IPS-11a (cell line): ENCODE results near the gene MRC1.

Experiments used
- H3K4me3 ChIP-seq: one replicate; pipeline ENCODE4 v1.5.1; 2013; ENCODE audit warnings: low read depth, low read length, control low read depth

The MRC1 gene

DNA sequence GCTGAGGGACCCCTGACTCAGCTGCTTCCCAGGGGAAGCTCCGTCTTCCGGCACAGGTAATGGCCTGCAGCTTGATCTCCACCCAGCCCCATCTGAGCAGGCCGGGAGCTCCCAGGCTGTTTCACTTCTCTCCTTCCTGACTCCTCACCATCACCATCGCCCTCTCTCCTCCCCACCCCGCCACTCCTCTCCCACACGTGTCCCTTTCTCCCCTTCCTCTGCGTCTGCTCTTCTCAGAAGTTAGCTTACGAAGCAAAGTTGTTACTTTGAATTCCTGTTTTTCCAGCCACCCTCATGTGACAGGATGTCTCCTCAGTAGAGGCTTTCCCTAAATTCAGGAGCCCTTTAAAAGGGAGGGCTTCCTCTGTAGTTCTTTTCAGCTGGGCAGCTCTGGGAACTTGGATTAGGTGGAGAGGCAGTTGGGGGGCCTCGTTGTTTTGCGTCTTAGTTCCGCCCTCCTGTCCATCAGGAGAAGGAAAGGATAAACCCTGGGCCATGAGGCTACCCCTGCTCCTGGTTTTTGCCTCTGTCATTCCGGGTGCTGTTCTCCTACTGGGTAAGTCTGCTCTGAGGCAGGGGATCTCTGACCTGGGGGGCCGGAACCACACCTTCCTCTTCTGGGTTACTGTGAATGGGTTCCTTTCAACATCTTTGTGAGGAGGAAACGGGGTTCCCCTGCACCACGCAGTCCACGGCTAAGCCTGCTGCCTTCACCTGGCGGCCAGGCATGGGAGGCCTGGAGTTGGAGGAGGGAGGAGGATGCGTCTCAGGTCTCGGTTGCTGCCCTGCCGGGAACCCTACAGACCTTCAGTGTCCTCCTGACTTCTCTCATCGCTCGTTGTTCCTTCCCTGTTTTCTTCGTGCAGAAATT is at the start of gene MRC1:
MRC1 (plus strand) TSS at position 378 of the 871 bp plus-strand sequence; CDS start at position 496, 118 bp downstream.
- H3K4me3 ChIP-seq: no peak within 1 kb of the TSS

DNA sequence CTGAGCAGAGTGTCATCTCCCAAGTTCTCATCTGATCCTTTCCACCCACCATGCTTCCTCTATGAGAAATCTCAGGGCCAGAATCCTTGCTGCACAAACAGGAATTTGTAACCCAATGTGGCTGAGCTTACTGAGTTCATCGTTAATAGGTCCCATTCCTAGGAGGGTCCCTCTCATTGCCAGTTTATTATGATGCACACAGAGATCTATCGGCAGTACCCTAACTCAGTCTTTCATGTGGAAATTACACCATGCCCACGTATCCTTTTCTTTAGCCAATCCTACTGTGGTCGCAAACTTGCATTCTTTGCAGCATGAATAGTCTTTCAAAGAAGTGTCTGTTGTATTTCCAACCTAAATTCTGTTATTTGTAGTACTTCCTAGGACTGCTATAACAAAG is 45.0 kb upstream of the MRC1 start:
- H3K4me3 ChIP-seq: no peak overlapping the region

DNA sequence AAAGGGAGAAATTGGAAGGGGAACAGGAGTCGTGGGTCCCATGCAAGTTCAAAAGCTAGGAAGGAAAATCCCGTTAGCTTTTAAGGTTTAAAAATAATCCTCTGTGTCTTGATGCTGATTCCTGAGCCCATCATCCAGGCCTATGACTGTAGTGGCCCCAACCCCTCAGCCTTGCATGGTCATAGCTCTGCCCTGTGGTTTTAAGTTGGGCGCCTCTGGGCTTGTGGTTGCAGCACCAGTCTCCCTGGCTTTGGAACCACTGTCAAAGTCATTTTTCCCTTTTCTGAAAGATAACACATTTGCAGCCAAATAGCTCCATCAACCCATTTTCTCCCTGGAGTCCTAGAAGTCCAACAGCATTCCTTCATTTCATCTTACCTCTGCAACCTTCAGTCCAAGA is 43.5 kb upstream of the MRC1 start:
- no peak overlapping the region for H3K4me3 ChIP-seq

DNA sequence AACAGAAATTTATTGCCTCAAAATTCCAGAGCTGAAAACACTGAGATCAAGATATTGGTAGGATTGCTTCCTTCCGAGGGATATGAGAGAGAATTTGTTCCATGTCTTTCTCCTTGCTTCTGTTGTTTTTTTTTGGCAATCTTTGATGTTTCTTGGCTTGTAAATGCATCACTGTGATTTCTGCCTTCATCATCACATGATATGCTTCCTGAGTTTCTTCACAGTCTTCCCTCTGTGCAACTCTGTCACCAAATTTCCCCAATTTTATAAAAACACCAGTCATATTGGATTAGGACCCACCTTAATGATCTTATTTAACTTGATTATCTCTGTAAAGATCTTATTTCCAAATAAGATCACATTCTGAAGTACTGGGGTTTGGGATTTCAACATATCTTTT is 42.4 kb upstream of the MRC1 start:
- no peak overlapping the region for H3K4me3 ChIP-seq

DNA sequence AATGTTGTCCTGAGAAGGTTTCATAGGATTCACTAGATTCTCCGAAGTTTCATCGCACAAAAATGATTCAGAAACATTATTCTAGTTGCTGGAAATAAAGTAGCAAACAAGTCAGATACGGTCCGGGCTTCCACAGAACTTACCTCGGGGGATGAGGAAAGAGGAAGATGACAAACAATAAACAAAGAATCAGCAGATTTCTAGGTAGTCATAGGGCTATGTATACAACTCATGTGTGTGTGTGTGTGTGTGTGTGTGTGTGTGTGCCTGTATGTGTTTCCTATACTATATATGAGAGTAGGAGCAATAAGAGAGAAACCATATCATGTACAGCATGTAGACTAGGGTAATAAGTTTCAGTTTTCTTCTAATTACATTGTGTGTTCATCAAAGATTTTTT is 40.7 kb upstream of the MRC1 start:
- no peak overlapping the region for H3K4me3 ChIP-seq

GRCh38 chr10:17768957-17769356 is 40.2 kb upstream of the MRC1 start:
- H3K4me3 ChIP-seq: no peak overlapping the region

DNA sequence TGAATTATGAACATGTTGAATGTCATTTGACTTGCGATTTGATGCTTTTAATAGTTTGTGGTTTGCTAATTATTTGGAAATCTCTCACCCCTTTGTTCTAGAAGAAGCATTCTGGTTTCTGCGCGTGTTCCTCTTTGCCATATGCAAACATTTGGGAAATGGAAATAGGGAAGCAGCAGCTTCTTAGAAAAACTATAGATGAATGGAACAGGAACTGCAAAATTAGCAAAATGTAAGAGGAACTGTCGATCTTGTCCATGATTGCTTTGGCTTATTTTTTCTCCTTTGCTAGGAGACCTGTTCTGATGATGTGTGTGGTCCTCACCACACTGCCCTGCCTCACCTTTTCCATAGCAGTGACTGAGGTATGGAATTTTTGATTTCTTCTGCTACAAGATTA is 38.1 kb upstream of the MRC1 start:
- no peak overlapping the region for H3K4me3 ChIP-seq

- no peak overlapping the region for H3K4me3 ChIP-seq
Observed at GRCh38 chr10:17779784-17780183, 29.4 kb upstream of the MRC1 start.

- H3K4me3 ChIP-seq: no peak overlapping the region
Observed at GRCh38 chr10:17780727-17781126, 28.4 kb upstream of the MRC1 start.

GRCh38 chr10:17781856-17782255 is 27.3 kb upstream of the MRC1 start:
- H3K4me3 ChIP-seq: no peak overlapping the region

DNA sequence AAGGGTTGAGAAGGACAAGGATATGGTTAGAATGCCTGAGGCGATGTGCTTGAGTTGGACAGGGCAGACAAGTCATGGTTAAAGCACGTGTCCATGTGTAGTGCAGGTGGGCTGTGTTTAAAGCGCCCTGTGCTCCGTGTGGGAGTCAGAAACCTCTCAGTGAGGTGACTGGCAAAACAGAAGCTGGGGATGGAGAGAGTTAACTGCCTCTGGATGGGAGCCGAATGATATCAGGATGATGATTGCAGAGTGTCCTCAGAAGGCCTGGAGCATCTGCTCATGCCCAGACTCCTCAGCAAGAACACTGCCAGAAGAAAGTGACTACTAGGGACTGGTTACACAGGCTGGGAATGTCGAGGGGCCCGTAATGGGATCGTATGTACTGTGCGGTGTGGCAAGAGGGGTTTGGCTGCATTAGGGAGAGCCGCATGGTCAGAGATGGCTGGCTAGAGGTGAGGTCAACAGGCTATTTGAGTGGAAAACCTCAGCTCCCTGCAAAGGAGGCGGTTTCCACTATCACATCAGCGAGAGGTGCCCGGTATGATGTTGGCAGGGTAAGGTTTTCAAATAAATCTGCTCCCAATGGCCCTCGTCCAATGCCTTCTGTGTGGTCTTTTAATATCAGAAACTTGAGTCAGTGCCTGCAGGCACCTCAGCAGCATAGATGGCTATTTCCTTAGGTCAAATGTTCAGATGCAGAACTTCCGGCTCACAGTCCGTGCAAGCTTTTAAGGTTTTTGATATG is 26.1 kb upstream of the MRC1 start:
- no peak overlapping the region for H3K4me3 ChIP-seq

DNA sequence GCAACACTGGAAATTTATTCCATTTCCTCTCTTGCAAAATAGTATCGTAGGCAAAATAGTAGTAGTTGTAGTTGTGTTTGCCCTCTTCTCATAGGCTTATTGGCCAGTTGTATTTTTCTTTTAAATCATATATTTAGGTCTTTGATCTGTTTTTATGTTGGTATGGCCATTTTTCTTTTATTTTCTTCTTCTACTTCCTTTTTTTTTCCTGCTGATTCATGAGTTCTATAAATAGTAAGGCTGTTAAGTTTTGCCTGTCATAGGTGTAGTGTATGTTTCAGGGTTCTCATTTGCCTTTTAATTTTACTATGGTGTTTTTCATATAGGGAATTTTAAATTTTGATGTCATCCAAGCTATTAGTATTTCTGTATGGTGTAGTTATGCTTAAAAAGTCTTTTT is 25.4 kb upstream of the MRC1 start:
- no peak overlapping the region for H3K4me3 ChIP-seq

DNA sequence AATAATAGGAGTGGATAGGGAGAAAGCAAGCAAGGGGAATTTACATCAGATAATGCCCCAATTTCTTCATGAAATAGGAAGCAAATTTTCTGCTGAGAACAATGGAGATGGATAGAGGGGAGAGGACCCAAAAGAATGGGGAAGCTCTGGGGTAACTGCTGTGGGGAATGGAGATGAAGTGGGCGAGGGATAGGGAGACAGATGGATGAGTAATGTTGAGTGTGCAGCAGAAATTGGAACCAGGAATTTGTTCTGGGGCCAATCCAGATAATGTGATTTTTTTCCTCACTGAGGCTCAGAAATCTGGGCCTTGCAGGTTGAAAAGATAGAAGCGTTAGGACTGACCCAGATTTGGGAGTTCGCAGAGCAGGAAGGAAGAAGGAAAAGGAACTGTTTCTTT is 24.5 kb upstream of the MRC1 start:
- no peak overlapping the region for H3K4me3 ChIP-seq

DNA sequence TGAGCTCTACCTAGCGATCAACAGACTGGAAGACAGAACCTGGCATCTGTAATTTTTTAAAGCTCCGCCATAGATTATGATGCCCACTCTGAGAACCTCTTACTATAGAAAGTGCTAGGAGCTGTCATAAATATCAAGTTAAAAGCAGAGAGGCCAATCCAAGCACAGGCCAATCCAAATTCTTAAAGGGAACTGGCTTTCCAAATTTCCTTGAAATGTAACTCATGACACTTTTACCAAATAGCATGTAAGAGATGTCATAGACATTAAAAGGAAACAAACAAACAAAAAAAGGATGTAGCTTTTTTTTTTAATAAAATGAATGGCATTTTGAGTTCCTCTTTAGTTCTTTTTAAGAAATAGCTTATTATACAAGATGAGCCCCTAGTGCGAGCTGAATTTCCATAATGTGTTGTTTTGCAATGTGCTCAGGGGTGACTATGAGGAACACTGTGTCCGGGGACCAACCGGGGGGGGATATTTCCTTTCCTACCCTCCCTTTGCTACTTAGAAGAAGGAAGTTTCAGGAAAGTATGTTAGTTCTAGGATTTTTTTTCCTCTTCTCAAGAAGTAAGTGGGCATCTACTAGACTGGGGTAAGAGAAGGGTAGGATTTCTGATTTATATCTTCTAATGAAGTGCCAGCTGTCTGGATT is 23.7 kb upstream of the MRC1 start:
- no peak overlapping the region for H3K4me3 ChIP-seq

GRCh38 chr10:17787087-17787961 is 21.8 kb upstream of the MRC1 start:
- H3K4me3 ChIP-seq: no peak overlapping the region

DNA sequence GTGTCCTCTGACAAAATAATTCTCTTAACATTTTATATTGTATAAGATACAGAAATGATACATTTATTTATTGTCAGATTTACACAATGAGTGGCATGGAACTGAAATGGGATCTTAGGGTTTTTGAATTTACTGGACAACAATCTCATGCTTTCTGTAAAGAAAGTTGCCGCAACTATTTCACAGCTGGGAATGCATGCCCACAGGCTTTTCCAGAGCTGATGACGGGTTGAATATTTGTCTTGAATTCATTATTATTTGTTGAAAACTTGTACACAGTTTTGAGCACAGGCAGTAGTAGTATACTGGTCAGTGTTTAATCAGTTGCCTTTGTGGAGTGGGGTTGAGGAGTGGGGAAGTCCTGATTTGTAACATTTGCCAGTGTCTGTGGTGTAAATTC is 20.5 kb upstream of the MRC1 start:
- H3K4me3 ChIP-seq: no peak overlapping the region

- no peak overlapping the region for H3K4me3 ChIP-seq
Observed at GRCh38 chr10:17789396-17789795, 19.8 kb upstream of the MRC1 start.

DNA sequence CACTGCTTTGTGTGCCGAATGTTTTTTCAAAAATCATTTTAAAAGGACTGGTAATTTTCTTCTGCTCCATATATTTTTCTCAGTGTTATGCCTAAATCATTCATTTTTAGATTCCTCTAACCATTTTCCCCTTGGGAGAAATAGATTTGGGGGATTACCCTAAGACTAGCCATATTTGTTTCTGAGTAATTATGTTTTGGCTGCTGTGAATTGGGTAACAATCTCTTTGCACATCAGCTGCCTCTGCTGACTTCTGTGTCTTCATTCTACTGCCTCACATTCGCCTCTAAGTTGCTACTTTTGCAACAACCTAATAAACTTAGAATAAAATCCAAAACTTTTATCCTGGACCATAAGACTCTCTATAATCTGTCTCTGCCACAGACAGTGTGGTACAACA is 18.5 kb upstream of the MRC1 start:
- H3K4me3 ChIP-seq: no peak overlapping the region

DNA sequence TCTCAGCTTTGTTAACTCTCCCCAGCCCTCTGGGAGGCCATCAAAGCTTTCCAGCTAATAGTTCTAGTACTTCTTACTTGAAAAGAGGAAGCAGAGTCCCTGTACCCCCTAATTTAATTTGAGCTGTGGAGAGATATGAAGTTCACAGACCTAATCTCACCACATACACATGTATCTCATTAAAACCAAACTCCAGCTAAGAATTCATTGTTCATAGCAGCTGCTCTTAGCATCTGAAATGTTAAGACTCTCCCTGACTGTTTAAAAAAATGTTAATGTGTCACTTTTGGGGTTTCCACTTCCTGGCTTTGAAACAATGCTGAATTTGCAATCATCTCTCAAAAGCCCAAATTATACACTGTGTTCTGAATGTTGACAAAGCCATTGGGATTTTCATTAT is 16.2 kb upstream of the MRC1 start:
- no peak overlapping the region for H3K4me3 ChIP-seq

GRCh38 chr10:17793823-17794644 is 15.1 kb upstream of the MRC1 start:
- H3K4me3 ChIP-seq: no peak overlapping the region
